VCaP (cell line): ENCODE measurements around the gene LUC7L2.
A peak's percentile ranks its signal among the peaks of the same experiment; 100 is the strongest.

ENCODE experiments used
- H3K27ac ChIP-seq: fragments of 450-650 bp; 2 replicates; pipeline ENCODE4 v1.5.1; 2017
- CTCF ChIP-seq: fragments of 450-650 bp; conservative IDR thresholded peaks from 2 replicates; pipeline ENCODE4 v1.5.1; 2017; ENCODE audit warnings: mild to moderate bottlenecking, moderate library complexity

The LUC7L2 gene

GRCh38 chr7:139341058-139341775, 18.5 kb upstream of the LUC7L2 start, which contains the start of gene FMC1:
FMC1 (plus strand) TSS chr7:139341337; CDS start chr7:139341385, 48 bp downstream.
- TF ChIP-seq CTCF: peak; percentile 21; the same call in 1 of the 2 replicates
- H3K27ac ChIP-seq: peak within 1 kb of the TSS; percentile 100

GRCh38 chr7:139341776-139342226, 17.9 kb upstream of the LUC7L2 start:
- H3K27ac ChIP-seq: peak overlapping the region; percentile 100
- no peak for TF ChIP-seq CTCF

GRCh38 chr7:139345042-139345441, 14.7 kb upstream of the LUC7L2 start:
- TF ChIP-seq CTCF: no peak
- no peak overlapping the region for H3K27ac ChIP-seq

GRCh38 chr7:139351027-139351426, 8.7 kb upstream of the LUC7L2 start:
- TF ChIP-seq CTCF: no peak
- no peak overlapping the region for H3K27ac ChIP-seq

GRCh38 chr7:139354729-139355128, 5.0 kb upstream of the LUC7L2 start:
- H3K27ac ChIP-seq: peak overlapping the region; percentile 34; the same call in 1 of the 2 replicates
- no peak for TF ChIP-seq CTCF

DNA sequence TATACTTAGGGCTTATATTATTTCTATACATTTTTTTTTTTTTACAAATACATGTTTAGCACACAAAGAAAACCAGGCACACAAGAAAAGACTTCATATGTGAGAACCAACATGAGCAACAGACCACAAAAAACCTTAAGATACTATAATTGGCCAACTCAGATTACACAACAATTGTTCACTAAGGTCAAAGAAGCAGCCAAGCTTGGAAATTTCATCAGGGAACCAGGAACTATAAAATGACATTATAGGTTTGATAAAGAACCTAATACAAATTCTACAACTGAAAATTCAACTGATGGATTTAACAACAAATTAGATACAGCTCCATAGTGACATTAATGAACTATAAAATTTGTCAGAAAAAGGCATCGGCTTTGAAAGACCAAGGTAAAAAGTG, 4.4 kb upstream of the LUC7L2 start:
- no peak for TF ChIP-seq CTCF
- H3K27ac ChIP-seq: peak overlapping the region; percentile 34; the same call in 1 of the 2 replicates

DNA sequence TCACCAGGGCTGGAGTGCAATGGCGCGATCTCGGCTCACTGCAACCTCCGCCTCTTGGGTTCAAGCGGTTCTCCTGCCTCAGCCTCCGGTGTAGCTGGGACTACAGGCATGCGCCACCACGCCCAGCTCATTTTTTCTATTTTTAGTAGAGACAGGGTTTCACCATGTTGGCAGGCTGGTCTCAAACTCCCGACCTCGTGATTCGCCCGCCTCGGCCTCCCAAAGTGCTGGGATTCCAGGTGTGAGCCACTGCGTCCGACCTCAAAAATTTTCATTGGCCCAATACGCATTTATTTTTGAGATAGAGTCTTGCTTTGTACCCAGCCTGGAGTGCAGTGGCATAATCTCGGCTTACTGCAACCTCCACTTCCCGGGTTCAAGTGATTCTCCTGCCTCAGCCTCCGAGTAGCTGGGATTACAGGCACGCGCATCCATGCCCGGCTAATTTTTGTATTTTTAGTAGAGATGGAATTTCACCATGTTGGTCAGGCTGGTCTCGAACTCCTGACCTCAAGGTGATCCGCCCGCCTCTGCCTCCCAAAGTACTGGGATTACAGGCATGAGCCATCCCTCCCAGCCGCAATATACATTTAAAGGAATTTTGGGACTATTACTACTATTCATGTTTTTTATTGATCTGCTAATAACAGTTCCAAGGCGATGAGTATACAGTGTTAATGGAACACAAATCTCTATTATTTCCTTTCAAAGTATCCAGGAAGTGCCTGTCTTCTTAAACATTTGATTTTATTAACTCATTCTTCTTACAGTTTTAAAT, 1.8 kb upstream of the LUC7L2 start:
- H3K27ac ChIP-seq: peak overlapping the region; percentile 99
